ENCODE results near the gene MARS1.

GRCh38 chr12:57487055-57487596, 742 bp upstream of the MARS1 start:
- TF ChIP-seq CTCF (IDR thresholded peaks at IDR 0.05) = no peak
- TF ChIP-seq POLR2A (IDR thresholded peaks at IDR 0.05) = no peak
